ENCODE results near the gene BRF1. TPM values are rescaled to one million over a fixed set of nuclear protein-coding genes. Genes with fewer than 3 reads are reported as not detected.

Gene BRF1
- total RNA-seq, result 10 to 100 TPM; 22.2 to 37.9 (median 26.2) TPM

- intact Hi-C loops (cut with DNase I), result no loop called here
- Histone ChIP-seq H3K4me3 (peak within 1 kb of the TSS; percentile 74 to 86 (median 82)), H3K36me3 (no peaks in the 10 kb centered on the region), H3K27me3 (no peaks in the 10 kb centered on the region), H3K27ac (peak within 1 kb of the TSS; percentile 89 to 99 (median 97)), H3K9me3 (no peaks in the 10 kb centered on the region), H3K4me1 (peaks cover 11 to 57% (median 13%) of the 10 kb centered on the region in 3 donors)
- TF ChIP-seq POLR2A (IDR thresholded peaks at IDR 0.05) (peak in 2 of 4 donors; percentile 67 to 73), CTCF (IDR thresholded peaks at IDR 0.05) (peak in 2 of 6 experiments; percentile 11 to 12)
- peak; percentile 70 for DNase-seq
- 0% methylated on average over 22 of the region's 90 CpGs; no CpG with 5 or more reads in 1 of the 2 donors for WGBS, 2 donors
Measured at GRCh38 chr14:105300542-105301102, at the start of gene BRF1. Gene BRF1 (minus strand): TSS chr14:105301001. CDS start chr14:105300629, 372 bp downstream.

- H3K4me3 ChIP-seq, result no peak overlapping the region
- H3K36me3 ChIP-seq, result peaks cover 0 to 41% (median 0%) of the 10 kb centered on the region in 3 donors
- no peak overlapping the region for H3K27ac ChIP-seq
- intact Hi-C loops (cut with DNase I), result loop anchor here (2.0 to 10.0 kb wide), 2 partner anchors 147 to 265 kb away; no protein-coding TSS in a partner anchor
- H3K9me3 ChIP-seq, result no peaks in the 10 kb centered on the region
- H3K4me1 ChIP-seq, result peaks cover 0 to 23% (median 4%) of the 10 kb centered on the region in 3 donors
- DNase-seq, result no peak
- WGBS, 2 donors, result 77 to 93% methylated on average over 5 to 7 of the region's 11 CpGs
- no peak for TF ChIP-seq CTCF (IDR thresholded peaks at IDR 0.05)
- TF ChIP-seq POLR2A (IDR thresholded peaks at IDR 0.05), result no peak
- H3K27me3 ChIP-seq, result no peaks in the 10 kb centered on the region
Measured at GRCh38 chr14:105349992-105350391, 49.2 kb upstream of the BRF1 start.

- Histone ChIP-seq H3K27ac (no peak overlapping the region), H3K4me1 (peaks cover 0 to 23% (median 4%) of the 10 kb centered on the region in 3 donors), H3K27me3 (no peaks in the 10 kb centered on the region), H3K36me3 (peaks cover 0 to 32% (median 0%) of the 10 kb centered on the region in 3 donors), H3K4me3 (no peak overlapping the region), H3K9me3 (no peaks in the 10 kb centered on the region)
- 73 to 83% methylated on average over 1 to 5 of the region's 19 CpGs for WGBS, 2 donors
- TF ChIP-seq CTCF (IDR thresholded peaks at IDR 0.05), result no peak
- TF ChIP-seq POLR2A (IDR thresholded peaks at IDR 0.05), result no peak
- intact Hi-C loops (cut with DNase I), result loop anchor here (10.0 kb wide), 1 partner anchor 264 kb away; no protein-coding TSS in a partner anchor
- no peak for DNase-seq
Measured at GRCh38 chr14:105348945-105349699, 48.3 kb upstream of the BRF1 start.

- Histone ChIP-seq H3K9me3 (no peaks in the 10 kb centered on the region), H3K36me3 (peaks cover 0 to 25% (median 0%) of the 10 kb centered on the region in 3 donors), H3K27ac (no peak overlapping the region), H3K27me3 (no peaks in the 10 kb centered on the region), H3K4me1 (peaks cover 0 to 23% (median 4%) of the 10 kb centered on the region in 3 donors), H3K4me3 (no peak overlapping the region)
- TF ChIP-seq POLR2A (IDR thresholded peaks at IDR 0.05), result no peak
- no peak for TF ChIP-seq CTCF (IDR thresholded peaks at IDR 0.05)
- intact Hi-C loops (cut with DNase I), result loop anchor here (10.0 kb wide), 1 partner anchor 264 kb away; no protein-coding TSS in a partner anchor
- DNase-seq, result no peak
- WGBS, 2 donors, result no CpG with 5 or more reads among the region's 26 CpGs
Measured at GRCh38 chr14:105348169-105348944, 47.6 kb upstream of the BRF1 start.

Measured in esophagus squamous epithelium (tissue), 5 donors.